Natural killer cell treated with Interleukin-12 subunit alpha and Interleukin-12 subunit beta and Interleukin-15 and Interleukin-18, amount 100 ng/mL, for 72 hours (primary cell): ENCODE data around the gene PMIS2. TPM values are rescaled to one million over a fixed set of nuclear protein-coding genes. Genes with fewer than 3 reads are reported as not detected.

ENCODE experiments used
- ATAC-seq, 2 donors: fragments of 150-1000 bp; cut with Tn5 transposase in 1 of 2; sonication (Bioruptor Pico), chemical (Tn5 transposase) in 1 of 2; 2 replicates each; pipeline ENCODE4 v1.10.0; 2021
- DNase-seq: peaks from one replicate; pipeline ENCODE4 v3.0.0; 2022; ENCODE audit warnings: low spot score
- H3K27ac Mint-ChIP-seq, 2 donors: 1 replicate in 1 of 2; 2 replicates in 1 of 2; pipeline ENCODE4 v1.8.0; 2022; ENCODE audit warnings: mixed read lengths in 2 of 2, mild to moderate bottlenecking in 1 of 2, moderate library complexity in 1 of 2
- H3K27me3 Mint-ChIP-seq, 2 donors: 1 replicate in 1 of 2; 2 replicates in 1 of 2; pipeline ENCODE4 v1.8.0; 2022; ENCODE audit warnings: mixed read lengths in 2 of 2
- H3K36me3 Mint-ChIP-seq: one replicate; pipeline ENCODE4 v1.8.0; 2022; ENCODE audit warnings: mixed read lengths
- H3K4me1 Mint-ChIP-seq, 2 donors: 1 replicate in 1 of 2; 2 replicates in 1 of 2; pipeline ENCODE4 v1.8.0; 2022; ENCODE audit warnings: low read depth in 2 of 2, mixed read lengths in 2 of 2, mild to moderate bottlenecking in 1 of 2
- H3K4me3 Mint-ChIP-seq: one replicate; pipeline ENCODE4 v1.8.0; 2022; ENCODE audit warnings: mixed read lengths
- H3K9me3 Mint-ChIP-seq: 2 replicates; pipeline ENCODE4 v1.8.0; 2022; ENCODE audit warnings: mixed read lengths
- total RNA-seq, 2 donors: library from RNA; stranded (reverse); gene quantifications; one replicate each; pipeline ENCODE4 v1.2.3, GENCODE V29; 2022

PMIS2 gene
- total RNA-seq, 2 donors from 2014 or later: not detected

DNA sequence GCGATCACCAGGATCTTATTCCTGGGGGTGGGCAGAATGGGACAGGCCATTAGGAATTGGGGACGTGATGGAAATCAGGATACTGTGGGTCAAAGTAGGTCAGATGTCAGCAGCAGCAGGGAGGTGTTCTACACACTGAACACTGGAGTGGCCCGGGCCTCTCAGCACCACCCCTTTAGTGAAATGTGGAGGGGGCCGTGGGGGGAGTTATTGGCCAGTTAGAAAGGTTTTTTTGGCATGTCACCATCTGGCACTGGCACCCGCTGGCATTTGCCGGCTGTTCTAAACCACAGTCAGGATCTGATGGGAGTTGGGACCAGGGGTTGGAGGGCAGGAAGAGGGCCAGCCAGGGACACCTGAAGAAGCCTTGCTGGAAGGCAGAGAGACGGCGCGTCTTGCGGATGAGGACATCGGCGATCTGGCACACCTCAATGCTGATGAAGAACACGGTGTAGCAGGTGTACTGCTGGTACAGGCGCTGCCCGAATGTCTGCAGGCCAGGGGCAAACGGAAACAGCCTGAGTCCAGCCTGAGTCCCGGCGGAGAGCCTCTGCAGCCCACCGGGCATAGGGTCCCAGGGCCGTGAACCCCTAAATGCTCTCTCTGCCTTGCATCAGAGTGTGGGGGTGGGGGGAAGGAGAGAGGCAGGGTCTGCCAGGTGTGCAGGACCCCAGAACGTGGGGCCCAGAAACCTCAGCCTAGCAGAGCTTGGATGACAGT, 34.7 kb upstream of the PMIS2 start:
- H3K27ac Mint-ChIP-seq: no peak overlapping the region
- no peak for ATAC-seq
- peaks cover 17 to 19% of the 10 kb centered on the region in 2 donors for H3K4me1 Mint-ChIP-seq
- no peak overlapping the region for H3K4me3 Mint-ChIP-seq
- peaks cover 8 to 11% of the 10 kb centered on the region in 2 donors for H3K27me3 Mint-ChIP-seq
- H3K36me3 Mint-ChIP-seq: no peaks in the 10 kb centered on the region
- DNase-seq: no peak
- H3K9me3 Mint-ChIP-seq: no peaks in the 10 kb centered on the region

- H3K27me3 Mint-ChIP-seq: peaks cover 15 to 19% of the 10 kb centered on the region in 2 donors
- no peak overlapping the region for H3K27ac Mint-ChIP-seq
- peaks cover 12 to 15% of the 10 kb centered on the region in 2 donors for H3K4me1 Mint-ChIP-seq
- H3K36me3 Mint-ChIP-seq: peaks cover 5% of the 10 kb centered on the region
- no peaks in the 10 kb centered on the region for H3K9me3 Mint-ChIP-seq
- DNase-seq: no peak
- H3K4me3 Mint-ChIP-seq: no peak overlapping the region
- ATAC-seq: no peak
Observed at GRCh38 chr19:35552534-35553384, 33.2 kb upstream of the PMIS2 start.

DNA sequence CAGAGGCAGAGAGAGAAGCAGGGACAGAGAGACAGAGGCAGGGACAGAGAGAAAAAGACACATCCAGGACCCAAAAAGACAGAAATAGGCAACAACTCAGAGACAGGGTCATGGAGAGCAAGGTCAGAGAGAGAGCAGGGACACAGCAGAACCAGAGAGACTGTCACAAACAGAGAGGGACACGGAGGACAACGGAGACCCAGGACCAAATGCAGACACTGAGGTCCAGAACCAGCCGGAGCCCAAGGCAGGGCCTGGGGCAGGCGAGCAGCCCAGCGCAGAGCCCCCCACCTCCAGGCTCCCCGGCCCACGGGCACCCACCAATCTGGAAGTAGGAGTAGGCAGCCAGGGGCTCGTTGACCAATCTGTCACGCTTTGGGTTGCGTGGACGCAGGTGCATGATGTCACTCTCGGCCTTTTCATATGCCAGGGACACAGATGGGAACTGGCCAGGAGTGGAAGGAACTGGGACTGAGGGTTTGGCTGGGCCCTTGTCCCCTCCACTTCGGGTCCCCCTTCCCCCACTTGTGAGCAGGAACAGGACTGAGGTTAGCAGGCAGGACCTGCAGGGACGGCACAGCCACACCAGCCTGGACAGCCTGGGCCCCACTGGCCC, 32.5 kb upstream of the PMIS2 start:
- Mint-ChIP-seq H3K27me3 (peaks cover 15 to 19% of the 10 kb centered on the region in 2 donors), H3K36me3 (peaks cover 5% of the 10 kb centered on the region), H3K4me1 (peaks cover 12 to 17% of the 10 kb centered on the region in 2 donors), H3K9me3 (no peaks in the 10 kb centered on the region), H3K4me3 (no peak overlapping the region), H3K27ac (no peak overlapping the region)
- ATAC-seq (no peak), DNase-seq (no peak)

- H3K27ac Mint-ChIP-seq: no peak overlapping the region
- H3K4me3 Mint-ChIP-seq: no peak overlapping the region
- peaks cover 15 to 19% of the 10 kb centered on the region in 2 donors for H3K27me3 Mint-ChIP-seq
- H3K4me1 Mint-ChIP-seq: peaks cover 10 to 13% of the 10 kb centered on the region in 2 donors
- H3K36me3 Mint-ChIP-seq: peaks cover 5% of the 10 kb centered on the region
- no peak for DNase-seq
- ATAC-seq: no peak
- no peaks in the 10 kb centered on the region for H3K9me3 Mint-ChIP-seq
Observed at GRCh38 chr19:35554076-35554475, 31.9 kb upstream of the PMIS2 start.

DNA sequence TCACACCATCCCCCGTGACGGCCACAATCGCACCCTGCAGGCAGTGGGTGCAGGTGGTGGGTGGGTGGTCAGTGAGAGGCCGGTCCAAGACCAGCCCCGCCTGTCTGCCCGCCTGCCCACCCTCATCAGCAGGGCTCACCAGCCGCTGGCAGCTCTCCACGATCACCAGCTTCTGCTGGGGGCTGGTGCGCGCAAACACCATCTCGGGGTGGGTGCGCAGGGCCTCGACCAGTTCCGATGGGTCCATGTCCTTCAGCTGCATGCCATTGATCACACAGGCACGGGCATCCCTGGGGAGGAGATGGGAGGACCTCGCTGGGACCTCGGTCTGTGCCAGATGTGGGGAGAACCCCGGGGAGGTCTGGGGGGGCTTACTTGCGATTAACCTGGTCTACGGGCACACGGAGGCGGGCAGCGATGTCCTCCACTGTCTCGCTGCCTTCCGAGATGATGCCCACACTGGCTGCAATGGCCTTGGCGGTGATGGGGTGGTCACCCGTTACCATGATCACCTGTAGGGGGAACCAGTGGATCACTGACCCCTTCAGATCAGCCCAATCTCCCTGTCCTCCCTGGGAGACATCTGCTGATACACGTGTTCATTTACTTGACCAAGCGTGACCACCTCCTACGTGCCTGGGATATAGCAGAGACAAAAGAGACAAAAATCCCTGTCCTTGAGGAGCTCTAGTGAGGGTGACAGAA, 30.5 kb upstream of the PMIS2 start:
- H3K27ac Mint-ChIP-seq: no peak overlapping the region
- H3K9me3 Mint-ChIP-seq: no peaks in the 10 kb centered on the region
- ATAC-seq (no peak), DNase-seq (peak; percentile 50)
- peaks cover 6 to 18% of the 10 kb centered on the region in 2 donors for H3K4me1 Mint-ChIP-seq
- H3K36me3 Mint-ChIP-seq: peaks cover 5% of the 10 kb centered on the region
- H3K27me3 Mint-ChIP-seq: peaks cover 23 to 32% of the 10 kb centered on the region in 2 donors
- no peak overlapping the region for H3K4me3 Mint-ChIP-seq

- Mint-ChIP-seq H3K36me3 (peaks cover 5% of the 10 kb centered on the region), H3K9me3 (no peaks in the 10 kb centered on the region), H3K4me3 (peak overlapping the region; percentile 19), H3K27ac (no peak overlapping the region), H3K4me1 (peaks cover 6 to 18% of the 10 kb centered on the region in 2 donors), H3K27me3 (peaks cover 26 to 38% of the 10 kb centered on the region in 2 donors)
- ATAC-seq: no peak
- DNase-seq: peak; percentile 55
Observed at GRCh38 chr19:35556025-35556590, 29.9 kb upstream of the PMIS2 start.

GRCh38 chr19:35556846-35557538, 29.0 kb upstream of the PMIS2 start:
- no peaks in the 10 kb centered on the region for H3K9me3 Mint-ChIP-seq
- H3K27me3 Mint-ChIP-seq: peaks cover 31 to 47% of the 10 kb centered on the region in 2 donors
- DNase-seq (peak; percentile 16), ATAC-seq (no peak)
- H3K4me3 Mint-ChIP-seq: peak overlapping the region; percentile 69
- H3K27ac Mint-ChIP-seq: no peak overlapping the region
- peaks cover 6 to 18% of the 10 kb centered on the region in 2 donors for H3K4me1 Mint-ChIP-seq
- peaks cover 5% of the 10 kb centered on the region for H3K36me3 Mint-ChIP-seq

- DNase-seq: peak; percentile 71
- H3K4me3 Mint-ChIP-seq: peak overlapping the region; percentile 69
- H3K9me3 Mint-ChIP-seq: no peaks in the 10 kb centered on the region
- peak; percentile 40 to 74 for ATAC-seq
- H3K4me1 Mint-ChIP-seq: peaks cover 6 to 18% of the 10 kb centered on the region in 2 donors
- H3K27me3 Mint-ChIP-seq: peaks cover 34 to 54% of the 10 kb centered on the region in 2 donors
- no peak overlapping the region for H3K27ac Mint-ChIP-seq
- peaks cover 5% of the 10 kb centered on the region for H3K36me3 Mint-ChIP-seq
Observed at GRCh38 chr19:35557539-35558399, 28.2 kb upstream of the PMIS2 start.

GRCh38 chr19:35558400-35559280, 27.3 kb upstream of the PMIS2 start:
- H3K36me3 Mint-ChIP-seq: peaks cover 5% of the 10 kb centered on the region
- peaks cover 6 to 18% of the 10 kb centered on the region in 2 donors for H3K4me1 Mint-ChIP-seq
- no peak overlapping the region for H3K27ac Mint-ChIP-seq
- no peak overlapping the region for H3K4me3 Mint-ChIP-seq
- H3K27me3 Mint-ChIP-seq: peaks cover 31 to 57% of the 10 kb centered on the region in 2 donors
- no peaks in the 10 kb centered on the region for H3K9me3 Mint-ChIP-seq
- DNase-seq (peak; percentile 55), ATAC-seq (no peak)

DNA sequence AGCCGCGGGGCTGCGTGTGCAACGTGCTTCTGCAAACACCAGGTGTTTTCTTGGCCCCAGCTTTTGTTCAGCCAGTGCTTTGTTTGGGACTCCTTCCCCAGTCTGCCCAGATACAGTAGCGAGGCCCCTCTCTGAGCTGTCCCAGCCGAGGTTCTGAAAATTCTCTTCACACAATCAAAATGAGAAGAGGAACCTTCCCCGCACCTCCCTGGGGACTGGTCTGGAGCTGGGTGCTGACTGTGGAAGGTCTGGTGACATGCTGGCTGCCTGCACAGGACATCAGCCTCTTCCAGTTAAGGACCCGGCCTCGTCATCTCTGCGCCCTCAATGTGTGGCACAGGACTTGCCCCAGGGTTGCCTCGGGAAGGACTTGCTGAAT, 26.7 kb upstream of the PMIS2 start:
- H3K4me3 Mint-ChIP-seq: no peak overlapping the region
- peaks cover 6 to 18% of the 10 kb centered on the region in 2 donors for H3K4me1 Mint-ChIP-seq
- no peak overlapping the region for H3K27ac Mint-ChIP-seq
- ATAC-seq (no peak), DNase-seq (peak; percentile 22)
- H3K27me3 Mint-ChIP-seq: peaks cover 28 to 57% of the 10 kb centered on the region in 2 donors
- H3K36me3 Mint-ChIP-seq: peaks cover 5% of the 10 kb centered on the region
- H3K9me3 Mint-ChIP-seq: no peaks in the 10 kb centered on the region

DNA sequence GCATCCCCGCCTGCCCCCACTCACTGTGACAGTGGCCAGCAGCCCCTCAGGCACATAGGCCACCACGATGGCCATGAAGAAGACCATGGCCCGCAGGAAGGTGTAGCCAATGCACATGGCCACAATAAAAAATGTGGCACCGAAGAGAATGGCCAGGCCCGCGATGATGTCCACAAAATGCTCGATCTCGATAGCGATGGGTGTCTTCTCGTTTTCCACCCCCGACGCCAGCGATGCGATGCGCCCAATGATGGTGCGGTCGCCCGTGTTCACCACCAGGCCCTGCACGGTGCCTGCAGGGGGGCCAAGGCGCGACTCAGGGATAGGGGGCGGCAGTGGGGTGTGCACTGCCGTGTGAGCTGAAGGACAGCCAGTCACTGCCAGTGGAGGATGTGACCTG, 26.2 kb upstream of the PMIS2 start:
- Mint-ChIP-seq H3K27me3 (peaks cover 24 to 57% of the 10 kb centered on the region in 2 donors), H3K4me3 (no peak overlapping the region), H3K9me3 (no peaks in the 10 kb centered on the region), H3K27ac (no peak overlapping the region), H3K4me1 (peaks cover 6 to 15% of the 10 kb centered on the region in 2 donors), H3K36me3 (peaks cover 5% of the 10 kb centered on the region)
- ATAC-seq (no peak), DNase-seq (peak; percentile 12)
